HG02852 (cell line): ENCODE results near the gene LPXN.
A peak's percentile ranks its signal among the peaks of the same experiment; 100 is the strongest.

Source experiments
- ATAC-seq: cut with Tn5 transposase; IDR thresholded peaks from one replicate; pipeline ENCODE4 v1.9.1; 2021; ENCODE audit warnings: mild to moderate bottlenecking, moderate library complexity; ENCODE audit not compliant: unreplicated experiment

The LPXN gene

GRCh38 chr11:58575377-58576020 is at the start of gene LPXN:
Gene LPXN, minus strand, starts transcription at chr11:58575856. Its CDS starts 84 bp downstream, at chr11:58575772.
- ATAC-seq, result no peak

- ATAC-seq, result no peak
These were observed 49.4 kb upstream of the LPXN start for GRCh38 chr11:58625086-58625485.

- no peak for ATAC-seq
These were observed 46.7 kb upstream of the LPXN start, which contains the start of gene CNTF for GRCh38 chr11:58622344-58622743. Gene CNTF, plus strand, starts transcription at chr11:58622665. Its CDS starts 88 bp downstream, at chr11:58622753.

- peak; percentile 56 for ATAC-seq
These were observed 46.1 kb upstream of the LPXN start for GRCh38 chr11:58621586-58622262.

- ATAC-seq, result no peak
These were observed 42.4 kb upstream of the LPXN start for GRCh38 chr11:58617976-58618557.

GRCh38 chr11:58616594-58616993 is 40.9 kb upstream of the LPXN start:
- no peak for ATAC-seq

GRCh38 chr11:58615559-58615958 is 39.9 kb upstream of the LPXN start:
- ATAC-seq, result no peak

- no peak for ATAC-seq
These were observed 37.6 kb upstream of the LPXN start for GRCh38 chr11:58613228-58613627.

- ATAC-seq, result no peak
These were observed 34.1 kb upstream of the LPXN start for GRCh38 chr11:58609723-58610122.

- ATAC-seq, result no peak
These were observed 32.7 kb upstream of the LPXN start for GRCh38 chr11:58608331-58608730.

GRCh38 chr11:58606930-58607714 is 31.5 kb upstream of the LPXN start:
- ATAC-seq, result no peak

- no peak for ATAC-seq
These were observed 24.9 kb upstream of the LPXN start for GRCh38 chr11:58600510-58600909.

GRCh38 chr11:58597486-58598144 is 22.0 kb upstream of the LPXN start:
- no peak for ATAC-seq

GRCh38 chr11:58596621-58597020 is 21.0 kb upstream of the LPXN start:
- no peak for ATAC-seq

- ATAC-seq, result no peak
These were observed 19.2 kb upstream of the LPXN start for GRCh38 chr11:58594826-58595225.

- no peak for ATAC-seq
These were observed 17.3 kb upstream of the LPXN start for GRCh38 chr11:58592760-58593472.

- ATAC-seq, result no peak
These were observed 16.0 kb upstream of the LPXN start for GRCh38 chr11:58591659-58592058.

GRCh38 chr11:58586998-58587397 is 11.3 kb upstream of the LPXN start:
- ATAC-seq, result no peak

GRCh38 chr11:58582437-58582836 is 6.8 kb upstream of the LPXN start:
- ATAC-seq, result no peak

GRCh38 chr11:58580311-58580710 is 4.7 kb upstream of the LPXN start:
- ATAC-seq, result no peak
